Skeletal muscle cell (primary cell): ENCODE results near the gene LRRC63.

Source experiments
- DNase-seq: peaks from one replicate; pipeline ENCODE4 v3.0.0-alpha.2; 2010; ENCODE audit warnings: low read depth
- H3K4me3 ChIP-seq: 2 replicates; pipeline ENCODE4 v1.5.1; 2011; ENCODE audit warnings: low read depth, mild to moderate bottlenecking, control low read depth, low read length, moderate library complexity

LRRC63 gene

DNA sequence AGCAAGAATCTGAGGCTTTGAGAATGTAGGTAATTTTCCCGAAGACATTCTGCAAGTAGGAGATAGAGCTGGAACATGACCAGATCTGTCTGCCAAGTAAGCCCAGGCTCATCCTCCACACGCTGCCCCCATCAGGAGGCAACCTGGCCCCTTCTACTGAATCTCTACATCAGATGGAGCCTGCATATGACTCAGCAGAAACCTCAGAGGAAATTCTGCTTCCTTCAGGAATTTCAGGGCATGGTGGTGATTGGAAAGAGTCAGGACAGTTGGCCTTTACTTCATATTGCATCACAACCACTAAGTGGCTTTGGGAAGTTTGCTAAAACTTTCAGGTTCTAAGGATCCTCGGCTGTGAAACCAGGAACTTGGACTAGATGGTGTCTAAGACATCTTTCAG, 85.2 kb downstream of the LRRC63 start:
- peak; percentile 98 for DNase-seq
- H3K4me3 ChIP-seq = no peak overlapping the region

DNA sequence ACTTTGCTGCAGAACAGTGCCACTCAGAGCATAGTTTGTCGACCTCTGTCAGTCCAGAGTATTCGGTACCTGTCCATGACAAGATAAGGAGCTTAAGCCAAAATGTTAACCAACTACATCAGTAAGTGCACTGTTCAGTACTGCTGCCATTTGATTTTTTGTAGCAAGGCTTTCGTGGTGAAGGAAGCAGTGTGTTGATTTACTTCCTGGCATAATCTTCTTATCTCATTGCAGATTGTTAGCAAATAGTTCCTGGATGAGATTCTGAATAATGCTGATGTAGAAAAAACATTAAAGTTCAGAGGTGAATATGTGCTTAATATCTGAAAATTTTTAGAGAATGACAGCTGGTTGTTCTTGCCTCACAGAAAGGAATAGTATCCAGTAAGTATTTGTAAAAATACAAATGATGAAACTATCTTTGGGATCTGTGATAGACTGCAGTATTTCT, 85.7 kb downstream of the LRRC63 start:
- peak; percentile 15 for DNase-seq

DNA sequence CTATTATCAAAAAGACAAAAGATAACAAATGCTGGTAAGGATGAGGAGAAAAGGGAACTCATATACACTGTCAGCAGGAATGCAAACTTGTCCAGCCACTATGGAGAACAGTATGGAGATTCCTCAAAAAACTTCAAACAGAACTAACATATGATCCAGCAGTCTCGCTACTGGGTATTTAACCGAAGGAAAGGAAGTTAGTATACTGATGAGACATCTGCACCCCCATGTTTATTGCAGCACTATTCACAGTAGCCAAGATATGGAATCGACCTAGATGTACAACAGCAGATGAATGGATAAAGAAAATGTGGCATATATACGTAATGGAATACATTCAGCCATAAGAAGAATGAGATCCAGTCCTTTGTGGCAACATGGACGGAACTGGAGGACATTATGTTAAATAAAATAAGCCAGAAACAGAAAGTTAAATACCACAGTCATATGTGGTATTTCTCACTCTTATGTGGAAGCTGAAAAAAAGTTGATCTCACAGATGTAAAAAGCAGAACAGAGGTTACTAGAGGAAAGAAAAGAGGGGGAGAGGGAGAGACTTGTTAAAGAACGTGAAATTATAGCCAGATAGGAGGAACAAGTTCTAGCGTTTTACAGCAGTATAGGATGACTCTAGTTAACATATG, 92.1 kb downstream of the LRRC63 start:
- no peak for DNase-seq
- no peak overlapping the region for H3K4me3 ChIP-seq

More for the DNA sequence above, 85.7 kb downstream of the LRRC63 start:
- H3K4me3 ChIP-seq = no peak overlapping the region

DNA sequence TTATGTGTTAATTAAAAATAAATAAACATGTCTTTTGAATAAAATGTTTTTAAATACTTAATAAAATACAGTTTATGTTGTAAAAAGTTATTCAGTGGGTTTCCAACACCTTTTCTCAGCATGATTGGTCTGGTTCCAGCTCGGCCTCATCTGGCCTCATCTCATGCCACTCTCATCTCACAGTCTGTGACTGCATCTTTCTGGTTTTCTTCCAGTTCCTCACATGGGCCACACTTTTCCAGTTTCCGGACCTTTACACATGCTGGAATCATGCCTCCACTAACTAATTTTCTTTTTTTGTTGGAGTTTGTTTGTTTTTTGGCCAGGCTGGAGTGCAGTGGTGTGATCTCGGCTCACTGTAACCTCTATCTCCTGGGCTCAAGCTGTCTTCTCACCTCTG, 92.8 kb downstream of the LRRC63 start:
- H3K4me3 ChIP-seq = no peak overlapping the region
- no peak for DNase-seq

DNA sequence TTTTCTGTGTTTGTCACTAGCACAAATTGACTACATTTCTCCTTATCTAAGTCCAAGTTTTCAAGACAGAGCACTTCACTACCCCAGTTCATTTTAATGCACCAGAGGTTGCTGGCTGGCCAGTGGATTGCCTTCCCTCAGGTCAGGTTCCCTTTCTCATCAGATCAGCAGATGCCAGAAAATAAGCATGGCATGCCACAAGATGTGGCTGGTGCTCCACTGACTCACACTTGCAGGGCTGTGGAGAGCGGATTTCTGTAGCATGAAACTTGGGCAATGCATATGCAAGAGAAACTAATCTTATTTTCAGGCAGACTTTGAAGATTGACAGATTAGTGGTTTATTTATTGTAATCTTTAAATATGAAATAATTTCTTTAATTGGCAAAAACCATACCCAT, 95.8 kb downstream of the LRRC63 start:
- peak; percentile 11 for DNase-seq
- H3K4me3 ChIP-seq = no peak overlapping the region

DNA sequence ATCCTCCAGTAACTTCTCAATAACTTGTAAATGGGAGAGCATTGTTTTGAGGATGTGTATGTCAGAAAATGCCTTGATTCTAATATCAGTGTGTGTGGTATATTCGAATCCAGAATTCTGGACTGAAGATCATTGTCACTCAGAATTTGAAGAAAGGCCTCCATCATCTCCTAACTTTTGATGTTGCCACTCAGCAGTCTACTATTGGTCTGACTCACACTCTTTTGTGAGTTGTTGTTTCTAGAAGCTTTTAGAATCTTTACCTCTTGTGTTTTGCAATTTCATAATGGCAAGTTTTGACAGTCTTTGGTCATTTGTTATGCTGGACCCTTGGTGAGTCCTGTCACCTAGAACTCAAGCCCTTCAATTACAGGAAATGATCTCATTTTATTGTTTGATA, 98.3 kb downstream of the LRRC63 start:
- H3K4me3 ChIP-seq = no peak overlapping the region
- DNase-seq = no peak

DNA sequence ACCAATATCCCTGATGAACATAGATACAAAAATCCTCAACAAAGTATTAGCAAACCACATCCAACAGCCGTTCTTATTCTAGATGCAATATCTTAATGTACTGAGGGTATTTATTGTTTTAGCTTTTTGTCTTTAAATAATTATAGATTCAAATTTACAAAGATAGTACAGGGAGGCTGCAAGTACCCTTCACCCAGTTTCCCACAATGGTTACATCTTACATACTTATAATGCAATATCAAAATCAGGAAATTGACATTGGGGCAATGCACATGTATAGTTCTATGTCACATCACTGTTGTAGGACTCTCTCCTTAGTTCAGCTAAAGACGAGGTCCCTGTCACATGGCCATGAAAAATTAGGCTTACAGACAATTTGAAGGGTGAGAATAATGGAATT, 99.5 kb downstream of the LRRC63 start:
- no peak for DNase-seq
- H3K4me3 ChIP-seq = no peak overlapping the region

DNA sequence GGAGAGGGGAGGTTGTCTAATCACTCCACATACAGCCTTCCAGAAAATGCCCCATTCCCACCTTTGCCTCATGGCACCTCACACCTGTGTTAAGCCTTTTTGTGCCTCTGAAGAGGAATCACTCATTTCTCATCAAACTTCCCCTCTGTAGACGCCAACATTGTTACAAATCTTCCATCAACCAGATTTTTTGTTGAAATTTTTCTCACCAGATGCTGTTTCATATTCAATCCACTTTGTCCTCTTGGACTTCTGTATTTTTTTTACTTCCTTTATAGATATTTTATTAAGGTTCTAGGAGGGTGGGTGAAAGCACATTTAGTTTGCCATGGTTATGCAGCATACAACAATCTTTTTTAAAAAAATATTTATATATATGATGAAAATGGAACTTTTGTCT, 101.3 kb downstream of the LRRC63 start:
- DNase-seq = no peak
- no peak overlapping the region for H3K4me3 ChIP-seq

DNA sequence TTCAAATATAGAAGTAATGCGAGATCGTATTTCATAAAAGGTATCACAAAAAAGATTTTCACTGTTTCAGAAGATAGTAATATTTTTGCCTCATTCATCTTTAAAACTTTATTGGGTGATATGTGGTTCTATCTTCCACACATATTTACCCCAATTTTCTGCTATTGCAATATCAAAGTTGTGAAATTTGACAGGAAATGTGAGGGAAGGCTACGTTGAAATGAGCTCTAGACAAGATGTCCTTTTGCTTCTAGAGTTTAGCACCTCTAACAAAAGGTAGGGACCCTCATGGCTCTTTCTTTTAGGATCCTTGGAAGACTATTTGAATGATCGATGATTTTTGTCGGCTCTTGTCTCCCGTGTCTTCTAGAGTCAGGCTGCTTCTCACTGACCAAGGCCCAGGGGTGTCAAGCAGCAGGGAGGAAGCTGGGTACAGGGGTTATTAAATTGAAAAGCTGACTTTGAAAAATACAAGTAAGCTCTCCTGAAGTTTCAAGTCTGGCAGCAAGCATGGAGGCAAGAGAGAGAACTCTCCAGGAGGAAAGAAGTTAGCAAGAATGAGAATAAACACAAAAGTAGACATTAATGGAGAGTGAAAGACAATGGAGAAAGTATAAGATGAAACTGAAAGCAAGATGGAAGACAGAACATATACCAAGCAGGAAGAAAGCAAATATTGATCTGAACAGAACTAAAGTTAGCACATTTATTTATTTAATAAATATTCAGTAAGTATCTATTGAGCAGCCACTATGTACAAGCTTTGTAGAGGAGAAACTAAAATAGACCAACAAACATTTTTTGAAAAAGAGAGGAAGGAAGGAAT, 101.9 kb downstream of the LRRC63 start:
- H3K4me3 ChIP-seq = no peak overlapping the region
- DNase-seq = no peak

DNA sequence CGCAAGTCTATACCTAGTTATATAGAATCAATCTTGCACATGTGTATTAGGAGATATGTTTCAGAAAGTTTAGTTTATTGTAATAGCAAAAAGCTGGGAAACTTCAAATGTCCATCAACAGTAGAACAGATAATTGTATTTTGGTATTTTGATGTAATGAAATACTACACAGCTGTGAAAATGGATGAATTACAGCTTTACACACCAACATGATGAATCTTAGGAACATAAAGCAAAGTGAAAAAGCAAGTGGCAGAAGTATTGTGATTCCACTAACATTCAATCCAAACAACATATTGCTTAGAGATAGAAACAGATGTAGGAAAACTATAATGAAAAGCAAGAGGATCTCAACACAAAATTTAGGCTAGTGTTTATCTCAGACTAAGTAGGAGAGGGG, 102.9 kb downstream of the LRRC63 start:
- no peak for DNase-seq
- H3K4me3 ChIP-seq = no peak overlapping the region

DNA sequence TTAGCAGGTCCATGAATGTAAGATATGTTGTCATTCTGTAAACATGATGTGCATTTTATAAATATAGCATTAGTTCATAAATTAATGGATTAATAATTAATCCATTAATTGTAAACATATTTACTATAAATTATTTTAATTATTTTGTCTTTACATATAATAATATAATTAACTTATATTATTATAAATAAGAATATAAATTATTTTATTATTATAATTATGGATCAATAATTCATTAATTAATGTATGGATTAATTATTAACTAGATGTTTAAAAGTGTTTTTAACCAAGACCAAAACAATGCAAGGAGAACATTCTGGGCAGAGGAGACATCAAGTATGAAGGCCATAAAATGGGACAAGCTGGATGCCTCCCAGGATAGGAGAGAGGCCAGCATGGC, 103.3 kb downstream of the LRRC63 start:
- no peak for DNase-seq
- H3K4me3 ChIP-seq = no peak overlapping the region

DNA sequence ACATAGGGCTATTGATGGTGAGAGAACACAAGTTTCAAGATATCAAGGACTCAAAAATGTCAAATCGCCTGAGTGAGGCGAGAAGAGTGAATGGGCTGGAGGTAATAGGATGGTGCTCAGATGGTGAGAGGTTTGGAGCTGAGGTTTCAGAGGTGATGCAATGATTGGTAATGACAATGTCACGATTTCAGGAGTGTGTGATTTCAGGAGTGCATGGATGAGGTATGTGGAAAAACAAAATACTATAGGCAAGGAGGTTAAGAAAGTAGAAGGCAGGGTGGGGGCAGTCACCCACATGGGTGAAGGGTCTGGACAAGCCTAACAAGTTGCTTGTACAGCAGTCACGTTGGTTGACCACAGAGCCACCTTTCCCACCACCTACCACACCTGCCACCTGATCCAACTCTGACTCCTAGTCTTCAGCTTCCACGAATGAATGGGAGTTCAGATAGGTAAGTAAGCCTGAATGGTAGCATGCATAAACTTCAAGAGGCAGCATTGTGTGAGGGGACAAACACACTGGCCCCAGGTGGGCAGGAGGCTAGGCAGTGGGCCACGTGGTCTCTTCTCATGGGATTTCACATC, 103.9 kb downstream of the LRRC63 start:
- DNase-seq = no peak

DNA sequence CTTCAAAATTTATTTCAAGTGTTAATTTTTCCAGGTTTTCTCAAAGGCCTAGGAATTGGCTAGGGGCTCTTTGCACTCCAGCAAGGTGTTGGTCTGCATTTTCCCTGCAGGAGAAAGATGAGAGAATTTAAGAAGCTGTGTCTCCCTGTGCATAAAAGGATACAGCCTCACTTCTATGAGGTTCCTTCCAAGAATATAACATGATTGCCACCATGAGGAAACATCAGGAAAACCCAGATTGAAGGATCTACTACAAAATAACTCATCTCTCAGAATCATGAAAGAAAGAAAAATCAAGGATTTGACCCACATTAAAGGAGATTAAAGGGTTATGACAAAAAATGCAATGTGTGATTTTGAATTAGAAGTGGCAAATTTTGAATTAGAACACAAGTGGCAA, 105.4 kb downstream of the LRRC63 start:
- DNase-seq = peak; percentile 13
- no peak overlapping the region for H3K4me3 ChIP-seq

More for the DNA sequence above, 103.9 kb downstream of the LRRC63 start:
- no peak overlapping the region for H3K4me3 ChIP-seq

DNA sequence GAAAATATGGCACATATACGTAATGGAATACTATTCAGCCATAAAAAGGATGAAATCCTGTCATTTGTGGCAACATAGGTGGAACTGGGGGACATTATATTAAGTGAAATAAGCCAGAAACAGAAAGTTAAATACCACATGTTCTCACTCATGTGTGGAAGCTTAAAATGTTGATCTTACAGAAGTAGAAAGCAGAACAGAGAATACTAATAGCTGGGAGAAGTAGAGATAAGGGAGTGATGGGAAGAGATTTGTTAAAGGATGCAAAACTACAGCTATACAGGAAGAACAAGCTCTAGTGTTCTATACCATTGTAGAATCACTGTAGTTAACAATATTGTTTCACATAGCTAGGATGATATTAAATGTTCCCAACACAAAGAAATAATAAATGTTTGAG, 107.3 kb downstream of the LRRC63 start:
- no peak overlapping the region for H3K4me3 ChIP-seq
- DNase-seq = no peak

DNA sequence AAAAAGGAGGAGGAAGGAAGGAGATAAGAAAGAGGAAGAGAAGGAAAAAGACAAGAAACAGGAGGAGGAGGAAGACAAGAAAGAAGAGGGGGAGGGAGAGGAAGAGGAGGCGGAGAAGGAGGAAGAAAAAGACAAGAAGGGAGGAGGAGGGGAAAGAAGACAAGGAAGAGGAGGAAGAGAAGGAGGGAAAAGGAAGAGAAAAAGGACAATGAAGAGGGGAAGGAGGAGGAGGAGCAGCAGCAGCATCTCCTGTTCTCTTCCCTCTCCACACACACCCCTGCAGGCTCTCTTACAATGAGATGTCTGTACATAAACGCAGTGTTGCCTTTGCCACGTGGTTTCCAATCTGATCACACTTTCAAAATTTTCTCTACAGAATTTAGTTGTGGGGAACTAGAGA, 108.7 kb downstream of the LRRC63 start:
- no peak for DNase-seq
- no peak overlapping the region for H3K4me3 ChIP-seq

DNA sequence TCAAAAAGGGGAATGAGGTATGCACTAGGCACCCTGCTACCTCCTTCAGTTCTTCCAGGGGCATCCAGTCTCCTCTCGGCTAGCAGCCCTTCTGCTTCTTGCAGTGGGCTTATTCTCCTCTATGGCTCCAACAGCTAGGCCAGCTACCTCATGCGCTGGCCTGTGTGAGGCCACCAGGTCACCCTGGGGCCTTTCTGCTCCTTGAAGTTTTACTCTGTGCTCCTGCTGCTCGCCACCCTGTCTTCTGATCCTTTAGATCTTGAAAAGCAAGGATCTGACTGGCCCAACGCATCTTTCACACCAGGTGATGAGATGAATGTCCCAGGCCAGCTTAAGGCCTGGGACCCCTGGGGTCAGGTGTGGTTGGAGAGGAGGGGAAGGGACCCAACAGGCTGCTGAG, 109.1 kb downstream of the LRRC63 start:
- no peak for DNase-seq
- no peak overlapping the region for H3K4me3 ChIP-seq

DNA sequence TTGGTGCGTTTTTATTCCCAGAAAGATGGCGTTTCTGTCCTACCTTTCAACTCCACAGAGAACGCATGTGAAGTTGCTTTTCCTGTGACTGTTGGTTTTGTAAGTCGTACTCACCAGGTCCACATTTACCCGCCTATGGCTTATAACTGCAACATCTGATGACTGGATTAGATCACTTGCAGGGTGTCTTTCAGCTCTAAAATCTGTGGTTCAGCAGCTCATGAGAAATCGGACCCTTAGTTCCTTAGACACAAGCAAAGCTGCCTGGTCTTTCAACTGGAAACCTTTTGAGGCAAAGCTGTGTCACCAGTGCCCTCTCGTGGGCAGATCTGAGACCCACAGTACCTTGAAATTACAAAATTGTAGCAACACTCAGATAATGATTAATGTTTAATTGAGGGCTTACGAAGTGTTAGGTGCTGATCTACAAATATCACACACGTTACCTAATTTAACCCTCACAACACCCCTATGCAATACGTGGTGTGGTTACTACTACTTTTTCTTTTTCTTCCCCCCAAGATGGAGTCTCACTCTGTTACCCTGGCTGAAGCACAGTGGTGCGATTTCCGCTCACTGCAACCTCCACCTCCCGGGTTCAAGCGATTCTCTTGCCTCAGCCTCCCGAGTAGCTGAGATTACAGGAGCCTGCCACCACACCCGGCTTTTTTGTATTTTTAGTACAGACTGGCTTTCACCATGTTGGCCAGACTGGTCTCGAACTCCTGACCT, 109.9 kb downstream of the LRRC63 start:
- peak; percentile 32 for DNase-seq
- no peak overlapping the region for H3K4me3 ChIP-seq

DNA sequence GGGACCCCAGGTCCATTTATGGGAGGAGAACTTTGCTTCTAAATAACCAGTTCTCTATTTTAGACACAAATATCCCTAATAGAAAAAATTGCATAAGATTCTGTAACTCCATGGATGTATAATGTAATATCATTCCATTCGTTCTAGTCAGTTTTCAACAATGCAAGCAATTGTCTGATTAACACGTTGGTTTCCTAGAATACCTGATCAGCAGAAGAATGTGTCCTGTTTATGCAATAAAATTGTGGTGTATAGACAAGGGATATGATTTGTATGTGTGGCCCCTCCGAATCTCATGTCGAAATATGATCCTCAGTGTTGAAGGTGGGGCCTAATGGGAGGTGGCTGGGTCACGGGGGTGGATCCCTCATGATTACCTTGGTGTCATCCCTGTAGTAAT, 113.2 kb downstream of the LRRC63 start:
- H3K4me3 ChIP-seq = no peak overlapping the region
- DNase-seq = no peak
